NCI-H446 treated with DMSO at 0.1 percent for 48 hours (cell line): Measurements from ENCODE around the gene MLXIP.

Source experiments
- DNase-seq: peaks from one replicate; lab custom pipeline; 2025; lab: John Stamatoyannopoulos, UW

Gene MLXIP

GRCh38 chr12:122187466-122187865 lies 108.9 kb downstream of the MLXIP start:
- no peak for DNase-seq

DNA sequence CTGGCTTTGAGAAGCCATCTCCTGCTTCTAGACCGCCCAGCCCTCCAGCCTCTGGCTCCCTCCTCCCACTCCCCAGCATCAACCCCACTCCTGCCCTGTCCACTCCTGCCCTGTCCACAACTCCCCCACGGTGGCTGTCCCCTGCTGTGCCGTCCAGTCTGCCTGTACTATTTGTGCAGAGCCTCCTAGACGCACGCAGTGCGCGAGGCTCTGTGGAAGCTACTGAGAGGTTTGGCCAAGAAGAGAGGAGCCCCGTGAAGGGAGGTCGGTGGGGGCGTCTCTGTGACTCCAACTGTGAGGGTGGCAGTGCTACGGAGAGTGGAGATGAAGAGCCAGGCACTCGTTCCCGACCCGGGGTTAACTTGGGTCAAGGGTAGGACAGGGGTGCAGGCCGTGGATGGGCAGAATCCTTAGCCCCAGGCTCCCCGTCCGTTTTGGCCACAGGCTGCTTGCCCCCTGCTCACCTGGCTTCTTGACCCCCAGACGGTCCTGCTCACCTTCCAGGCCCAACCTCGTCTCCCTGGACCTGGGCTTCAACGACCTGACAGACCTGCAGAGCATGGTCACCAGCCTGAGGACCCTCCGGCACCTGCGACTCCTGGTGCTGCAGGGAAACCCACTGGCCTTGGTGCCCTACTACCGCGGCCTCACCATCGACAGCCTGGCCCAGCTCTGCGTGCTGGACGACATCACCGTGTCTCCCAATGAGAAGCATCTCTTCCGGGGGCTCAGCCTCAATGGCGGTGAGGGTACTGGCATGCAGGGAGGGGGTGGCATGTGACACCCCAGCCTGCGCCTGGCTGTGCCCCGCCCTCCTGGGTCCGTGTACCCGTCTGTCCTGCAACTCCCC lies 111.3 kb downstream of the MLXIP start:
- no peak for DNase-seq

DNA sequence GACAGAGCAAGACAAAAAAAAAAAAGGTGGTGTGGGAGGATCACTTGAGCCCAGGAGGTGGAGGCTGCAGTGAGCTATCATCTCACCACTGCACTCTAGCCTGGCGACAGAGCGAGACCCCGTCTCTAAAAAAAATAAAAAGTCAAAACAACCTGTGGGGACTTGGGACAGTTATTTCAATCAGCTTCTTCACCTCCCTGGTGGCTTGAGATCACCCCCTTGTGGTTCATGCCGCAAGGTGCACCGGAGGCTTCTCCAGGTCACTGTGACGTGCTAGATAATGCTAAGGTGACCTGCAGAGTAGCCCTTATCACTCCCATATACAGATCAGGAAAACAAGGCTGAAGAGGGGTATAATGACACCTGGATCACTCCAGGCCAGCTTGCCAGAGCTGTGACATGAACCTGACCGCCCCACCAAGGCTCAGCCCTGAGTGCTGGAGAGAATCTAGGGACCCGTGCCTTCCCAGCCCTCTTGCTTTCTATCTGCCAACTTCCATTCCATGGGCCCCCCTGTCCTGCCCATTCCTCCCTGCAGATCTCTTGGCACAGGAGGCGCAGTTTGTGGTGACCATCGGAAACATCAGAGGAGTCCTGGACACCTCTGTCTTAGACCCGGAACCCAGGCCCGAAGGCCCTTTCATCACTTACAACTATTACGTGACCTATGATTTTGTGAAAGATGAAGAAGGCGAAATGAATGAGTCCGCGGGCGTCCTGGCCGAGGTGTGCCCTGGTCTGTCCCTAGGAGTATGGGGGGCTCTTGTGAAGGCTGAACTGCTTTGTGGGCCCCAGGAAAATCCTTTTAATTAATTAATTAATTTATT lies 112.5 kb downstream of the MLXIP start:
- no peak for DNase-seq

GRCh38 chr12:122192441-122192840 lies 113.9 kb downstream of the MLXIP start:
- DNase-seq, result no peak

DNA sequence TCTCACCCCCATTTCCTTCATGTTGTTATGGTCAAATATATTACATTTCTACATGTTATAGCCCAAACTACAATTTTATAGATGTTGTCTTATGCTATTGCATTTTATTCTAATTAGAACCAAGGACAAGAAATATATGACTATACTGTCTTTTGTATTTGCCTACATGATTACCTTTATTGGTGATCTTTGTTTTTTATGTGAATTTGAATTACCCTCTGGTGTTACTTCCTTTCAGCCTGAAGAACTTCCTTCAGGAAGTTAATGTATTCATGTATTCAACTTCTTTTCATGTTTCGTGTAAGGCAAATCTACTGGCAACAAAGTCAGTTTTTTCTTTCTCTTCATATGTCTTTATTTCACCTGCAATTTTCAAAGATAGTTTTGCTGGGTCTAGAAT lies 116.2 kb downstream of the MLXIP start:
- DNase-seq, result no peak

- DNase-seq, result no peak
Observed at GRCh38 chr12:122195405-122195804, 116.8 kb downstream of the MLXIP start.
